ENCODE measurements around the gene ADIPOR2.

DNA sequence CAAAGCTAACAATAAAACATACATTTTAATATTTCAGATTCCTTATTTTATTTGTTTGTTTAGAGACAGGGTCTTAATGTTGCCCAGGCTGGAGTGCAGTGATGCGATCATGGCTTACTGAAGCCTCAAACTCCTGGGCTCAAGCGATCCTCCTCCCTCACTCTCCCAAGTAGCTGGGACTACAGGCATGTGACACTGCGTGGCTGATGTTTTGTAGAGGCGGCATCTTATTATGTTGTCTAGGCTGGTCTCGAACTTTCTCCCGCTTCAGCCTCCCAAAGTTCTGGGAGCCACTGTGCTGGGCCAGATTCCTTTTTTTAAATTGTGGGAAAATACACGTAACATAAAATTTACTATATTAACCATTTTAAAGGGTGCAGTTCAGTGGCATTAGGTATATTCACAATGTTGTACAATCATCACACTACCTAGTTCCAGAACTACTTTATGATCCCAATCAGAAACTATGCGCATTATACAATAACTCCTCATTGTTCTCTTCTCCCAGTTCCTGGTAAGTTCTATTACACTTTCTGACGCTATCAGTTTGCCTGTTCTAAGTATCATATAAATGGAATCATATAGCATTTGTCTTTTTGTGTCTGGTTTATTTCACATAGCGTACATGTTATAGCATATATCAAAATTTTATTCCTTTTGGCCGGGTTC is 40.3 kb downstream of the ADIPOR2 start:
- TF ChIP-seq, protein P1, sequence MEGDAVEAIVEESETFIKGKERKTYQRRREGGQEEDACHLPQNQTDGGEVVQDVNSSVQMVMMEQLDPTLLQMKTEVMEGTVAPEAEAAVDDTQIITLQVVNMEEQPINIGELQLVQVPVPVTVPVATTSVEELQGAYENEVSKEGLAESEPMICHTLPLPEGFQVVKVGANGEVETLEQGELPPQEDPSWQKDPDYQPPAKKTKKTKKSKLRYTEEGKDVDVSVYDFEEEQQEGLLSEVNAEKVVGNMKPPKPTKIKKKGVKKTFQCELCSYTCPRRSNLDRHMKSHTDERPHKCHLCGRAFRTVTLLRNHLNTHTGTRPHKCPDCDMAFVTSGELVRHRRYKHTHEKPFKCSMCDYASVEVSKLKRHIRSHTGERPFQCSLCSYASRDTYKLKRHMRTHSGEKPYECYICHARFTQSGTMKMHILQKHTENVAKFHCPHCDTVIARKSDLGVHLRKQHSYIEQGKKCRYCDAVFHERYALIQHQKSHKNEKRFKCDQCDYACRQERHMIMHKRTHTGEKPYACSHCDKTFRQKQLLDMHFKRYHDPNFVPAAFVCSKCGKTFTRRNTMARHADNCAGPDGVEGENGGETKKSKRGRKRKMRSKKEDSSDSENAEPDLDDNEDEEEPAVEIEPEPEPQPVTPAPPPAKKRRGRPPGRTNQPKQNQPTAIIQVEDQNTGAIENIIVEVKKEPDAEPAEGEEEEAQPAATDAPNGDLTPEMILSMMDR (IDR thresholded peaks at IDR 0.05), result no peak
- TF ChIP-seq POLR2A (IDR thresholded peaks at IDR 0.05), result no peak

All from testis (tissue), 2 donors.